ENCODE data around the gene BOLA1. TPM values are rescaled to one million over a fixed set of nuclear protein-coding genes. Genes with fewer than 3 reads are reported as not detected.
"Not testable (repeated sequence)": the region's sequence is repeated elsewhere in the genome, so short reads cannot be mapped to it uniquely, and the experiment has no call there.

Gene BOLA1, protein sequence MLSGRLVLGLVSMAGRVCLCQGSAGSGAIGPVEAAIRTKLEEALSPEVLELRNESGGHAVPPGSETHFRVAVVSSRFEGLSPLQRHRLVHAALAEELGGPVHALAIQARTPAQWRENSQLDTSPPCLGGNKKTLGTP
- 36.7 TPM for total RNA-seq

DNA sequence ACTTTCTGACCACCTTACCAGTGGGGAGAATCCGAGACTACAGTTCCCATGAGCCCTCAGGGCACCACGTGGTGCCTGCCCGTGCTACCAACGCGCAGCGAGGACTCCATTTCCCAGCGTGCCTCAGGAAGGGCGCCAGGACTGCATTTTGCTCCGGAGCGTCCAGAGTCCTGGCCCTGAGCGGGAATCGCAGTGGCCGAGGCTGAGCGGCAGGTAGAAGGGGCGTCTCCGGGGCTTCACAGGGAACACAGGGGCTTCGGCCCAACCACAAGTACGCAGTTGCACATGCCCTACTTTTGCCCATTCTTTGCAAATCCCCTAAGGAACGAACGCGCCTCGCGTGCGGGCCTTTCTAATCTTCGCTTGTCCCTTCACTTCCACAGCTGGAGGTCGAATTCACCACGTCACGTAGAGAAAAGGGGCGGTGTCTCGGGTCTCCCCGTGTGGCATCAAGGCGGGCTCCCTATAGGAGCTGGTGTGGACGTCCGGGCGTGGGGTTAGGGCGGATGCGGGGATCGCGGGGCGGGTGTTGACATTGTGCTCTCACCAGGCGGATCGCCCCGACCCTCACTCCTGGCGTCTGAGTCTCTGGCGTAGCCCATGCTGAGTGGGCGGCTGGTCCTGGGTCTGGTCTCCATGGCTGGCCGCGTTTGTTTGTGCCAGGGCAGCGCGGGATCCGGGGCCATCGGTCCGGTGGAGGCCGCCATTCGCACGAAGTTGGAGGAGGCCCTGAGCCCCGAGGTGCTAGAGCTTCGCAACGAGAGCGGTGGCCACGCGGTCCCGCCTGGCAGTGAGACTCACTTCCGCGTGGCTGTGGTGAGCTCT, at the start of gene BOLA1:
BOLA1 (plus strand) TSS at position 109 of the 825 bp plus-strand sequence; CDS start at position 601, 492 bp downstream.
- H3K27me3 ChIP-seq, result no peaks in the 10 kb centered on the region
- H3K36me3 ChIP-seq, result peaks cover 0 to 4% of the 10 kb centered on the region in 2 donors
- H3K4me3 ChIP-seq, result peak within 1 kb of the TSS; percentile 66 to 70
- intact Hi-C loops (cut with DNase I), result loop anchor here (1.0 to 2.0 kb wide), 3 partner anchors 11 to 28 kb away; partner anchors contain the start of genes SF3B4 and SV2A
- DNase-seq (ENCODE audit: low spot score in 2 of 2), result peak; percentile 75 to 96
- peaks cover 0 to 5% of the 10 kb centered on the region in 2 donors for H3K4me1 ChIP-seq
- H3K9me3 ChIP-seq, result no peaks in the 10 kb centered on the region
- peak within 1 kb of the TSS; percentile 87 to 90 for H3K27ac ChIP-seq
- TF ChIP-seq, protein P1, sequence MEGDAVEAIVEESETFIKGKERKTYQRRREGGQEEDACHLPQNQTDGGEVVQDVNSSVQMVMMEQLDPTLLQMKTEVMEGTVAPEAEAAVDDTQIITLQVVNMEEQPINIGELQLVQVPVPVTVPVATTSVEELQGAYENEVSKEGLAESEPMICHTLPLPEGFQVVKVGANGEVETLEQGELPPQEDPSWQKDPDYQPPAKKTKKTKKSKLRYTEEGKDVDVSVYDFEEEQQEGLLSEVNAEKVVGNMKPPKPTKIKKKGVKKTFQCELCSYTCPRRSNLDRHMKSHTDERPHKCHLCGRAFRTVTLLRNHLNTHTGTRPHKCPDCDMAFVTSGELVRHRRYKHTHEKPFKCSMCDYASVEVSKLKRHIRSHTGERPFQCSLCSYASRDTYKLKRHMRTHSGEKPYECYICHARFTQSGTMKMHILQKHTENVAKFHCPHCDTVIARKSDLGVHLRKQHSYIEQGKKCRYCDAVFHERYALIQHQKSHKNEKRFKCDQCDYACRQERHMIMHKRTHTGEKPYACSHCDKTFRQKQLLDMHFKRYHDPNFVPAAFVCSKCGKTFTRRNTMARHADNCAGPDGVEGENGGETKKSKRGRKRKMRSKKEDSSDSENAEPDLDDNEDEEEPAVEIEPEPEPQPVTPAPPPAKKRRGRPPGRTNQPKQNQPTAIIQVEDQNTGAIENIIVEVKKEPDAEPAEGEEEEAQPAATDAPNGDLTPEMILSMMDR (IDR thresholded peaks at IDR 0.05), result no peak

DNA sequence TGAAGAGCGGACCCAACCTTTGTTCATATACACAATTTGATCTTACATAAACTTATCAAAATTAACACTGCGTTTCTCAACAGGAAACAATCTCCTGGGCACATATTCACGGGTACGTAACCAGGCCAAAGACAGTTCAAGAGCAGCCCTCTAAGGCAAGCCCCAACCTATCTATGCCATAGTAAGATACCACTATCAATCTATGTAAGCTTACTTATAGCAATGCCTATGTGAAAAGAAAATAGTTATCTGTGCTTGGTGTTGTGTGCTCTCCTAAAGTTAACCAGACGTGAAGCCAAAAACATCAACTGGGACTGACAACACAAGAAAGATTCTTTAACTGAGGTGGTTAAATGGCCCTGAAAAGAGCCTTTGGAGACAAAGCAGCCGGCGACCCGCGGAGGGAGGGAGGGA, 49.4 kb upstream of the BOLA1 start:
- H3K4me1 ChIP-seq, result peaks cover 4 to 19% of the 10 kb centered on the region in 2 donors
- intact Hi-C loops (cut with DNase I), result no loop called here
- H3K36me3 ChIP-seq, result no peaks in the 10 kb centered on the region
- H3K9me3 ChIP-seq, result no peaks in the 10 kb centered on the region
- no peaks in the 10 kb centered on the region for H3K27me3 ChIP-seq
- TF ChIP-seq, protein P1 (IDR thresholded peaks at IDR 0.05), result no peak
- H3K4me3 ChIP-seq, result peak overlapping the region; percentile 62 to 71
- DNase-seq (ENCODE audit: low spot score in 2 of 2), result peak in 1 of 2 donors; percentile 44
- H3K27ac ChIP-seq, result peak overlapping the region; percentile 83 to 86

DNA sequence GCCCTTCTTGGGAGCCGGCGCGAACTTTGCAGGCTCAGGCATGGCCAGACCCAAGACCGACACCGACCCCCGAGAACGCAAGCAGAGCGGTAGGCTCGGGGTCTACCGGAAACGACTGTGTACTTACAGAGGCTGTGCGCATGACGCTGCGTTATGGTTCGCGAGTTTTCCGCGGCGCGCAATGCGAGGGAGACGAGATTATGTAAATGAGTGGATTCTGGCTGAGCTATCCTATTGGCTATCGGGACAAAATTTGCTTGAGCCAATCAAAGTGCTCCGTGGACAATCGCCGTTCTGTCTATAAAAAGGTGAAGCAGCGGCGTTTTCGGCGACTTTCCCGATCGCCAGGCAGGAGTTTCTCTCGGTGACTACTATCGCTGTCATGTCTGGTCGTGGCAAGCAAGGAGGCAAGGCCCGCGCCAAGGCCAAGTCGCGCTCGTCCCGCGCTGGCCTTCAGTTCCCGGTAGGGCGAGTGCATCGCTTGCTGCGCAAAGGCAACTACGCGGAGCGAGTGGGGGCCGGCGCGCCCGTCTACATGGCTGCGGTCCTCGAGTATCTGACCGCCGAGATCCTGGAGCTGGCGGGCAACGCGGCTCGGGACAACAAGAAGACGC, 48.5 kb upstream of the BOLA1 start:
- DNase-seq (ENCODE audit: low spot score in 2 of 2); H3K27me3 ChIP-seq; H3K4me3 ChIP-seq; H3K27ac ChIP-seq; intact Hi-C loops (cut with DNase I); H3K9me3 ChIP-seq; H3K36me3 ChIP-seq: not testable (repeated sequence)
- peaks cover 4 to 14% of the 10 kb centered on the region in 2 donors for H3K4me1 ChIP-seq

DNA sequence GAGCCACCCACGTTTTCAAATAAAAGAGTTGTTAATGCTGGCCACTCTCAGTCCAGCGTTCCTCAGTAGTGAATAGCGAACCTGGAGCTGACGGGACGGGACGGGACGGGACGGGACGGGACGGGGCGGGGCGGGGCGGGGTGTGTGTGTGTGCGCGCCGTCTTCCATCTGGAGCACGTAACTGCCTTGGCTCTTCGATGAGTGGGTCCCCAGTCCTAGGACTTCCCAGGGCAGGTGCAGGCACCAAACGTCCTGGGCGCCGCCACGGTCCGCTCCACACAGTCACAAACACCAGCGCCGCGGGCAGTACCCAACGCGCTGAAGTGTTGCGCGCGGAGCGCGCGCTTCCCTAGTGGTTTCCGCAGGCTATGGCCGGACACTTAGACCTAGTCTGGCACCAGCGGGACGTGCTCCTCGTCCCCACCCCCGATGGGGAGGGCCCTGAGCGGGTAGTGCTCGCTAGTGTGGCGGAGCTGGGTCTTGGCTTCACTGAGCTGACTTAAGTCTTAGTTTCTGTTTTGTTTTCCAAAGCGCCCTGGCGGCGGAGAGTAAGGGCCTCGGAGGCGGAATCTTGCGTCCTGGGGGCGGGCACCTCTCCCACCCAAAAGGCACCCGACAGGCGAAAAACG, 47.7 kb upstream of the BOLA1 start:
- DNase-seq (ENCODE audit: low spot score in 2 of 2); H3K9me3 ChIP-seq; H3K4me3 ChIP-seq; H3K36me3 ChIP-seq; H3K27me3 ChIP-seq; intact Hi-C loops (cut with DNase I); H3K27ac ChIP-seq: not testable (repeated sequence)
- peaks cover 4 to 14% of the 10 kb centered on the region in 2 donors for H3K4me1 ChIP-seq

DNA sequence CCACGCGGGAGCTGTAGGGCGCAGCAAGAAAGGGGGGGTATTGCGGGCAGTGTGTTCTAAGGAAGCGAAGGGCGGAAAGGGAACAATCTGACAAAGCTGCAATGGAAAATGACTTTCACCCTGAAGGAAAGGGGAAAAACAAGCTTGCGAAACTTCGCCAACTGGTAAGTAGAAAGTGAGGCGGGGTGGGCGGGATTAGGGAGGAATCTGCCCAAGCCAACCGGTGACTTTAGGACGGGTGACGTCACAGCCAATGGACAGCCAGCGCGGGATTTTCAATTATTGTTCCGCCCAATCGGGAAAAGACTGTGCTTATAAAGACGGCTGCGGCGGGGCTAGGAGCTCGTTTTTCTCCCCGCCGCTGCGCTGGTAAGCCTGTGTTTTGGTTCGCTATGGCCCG, 47.1 kb upstream of the BOLA1 start:
- H3K27ac ChIP-seq; intact Hi-C loops (cut with DNase I): not testable (repeated sequence)

DNA sequence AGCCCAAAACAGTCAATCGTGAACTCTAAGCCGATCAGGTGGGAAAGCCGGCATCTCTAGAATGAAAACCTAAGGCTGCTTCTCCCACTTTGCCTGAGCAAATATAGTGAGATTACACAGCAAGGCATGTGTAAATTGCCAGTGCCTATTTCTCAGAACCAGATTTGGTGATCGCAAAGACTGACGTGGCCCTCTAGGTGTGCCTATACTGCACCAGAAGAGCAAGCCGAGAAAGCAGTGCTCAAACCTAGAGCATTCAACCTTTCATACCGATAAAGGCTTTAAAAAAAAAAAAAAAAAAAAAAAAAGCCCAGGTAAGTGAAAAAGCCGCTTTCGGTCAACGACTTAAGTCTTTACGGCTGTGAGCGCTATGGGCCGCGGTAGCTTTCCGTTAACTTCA, 39.1 kb upstream of the BOLA1 start:
- H3K9me3 ChIP-seq; H3K4me1 ChIP-seq; H3K27me3 ChIP-seq; intact Hi-C loops (cut with DNase I); H3K4me3 ChIP-seq; DNase-seq (ENCODE audit: low spot score in 2 of 2); H3K36me3 ChIP-seq; H3K27ac ChIP-seq: not testable (repeated sequence)

More for the DNA sequence above, 47.1 kb upstream of the BOLA1 start:
- not testable (repeated sequence) for H3K27me3 ChIP-seq; H3K36me3 ChIP-seq; DNase-seq (ENCODE audit: low spot score in 2 of 2); H3K4me3 ChIP-seq; H3K9me3 ChIP-seq
- H3K4me1 ChIP-seq, result peaks cover 4 to 14% of the 10 kb centered on the region in 2 donors

DNA sequence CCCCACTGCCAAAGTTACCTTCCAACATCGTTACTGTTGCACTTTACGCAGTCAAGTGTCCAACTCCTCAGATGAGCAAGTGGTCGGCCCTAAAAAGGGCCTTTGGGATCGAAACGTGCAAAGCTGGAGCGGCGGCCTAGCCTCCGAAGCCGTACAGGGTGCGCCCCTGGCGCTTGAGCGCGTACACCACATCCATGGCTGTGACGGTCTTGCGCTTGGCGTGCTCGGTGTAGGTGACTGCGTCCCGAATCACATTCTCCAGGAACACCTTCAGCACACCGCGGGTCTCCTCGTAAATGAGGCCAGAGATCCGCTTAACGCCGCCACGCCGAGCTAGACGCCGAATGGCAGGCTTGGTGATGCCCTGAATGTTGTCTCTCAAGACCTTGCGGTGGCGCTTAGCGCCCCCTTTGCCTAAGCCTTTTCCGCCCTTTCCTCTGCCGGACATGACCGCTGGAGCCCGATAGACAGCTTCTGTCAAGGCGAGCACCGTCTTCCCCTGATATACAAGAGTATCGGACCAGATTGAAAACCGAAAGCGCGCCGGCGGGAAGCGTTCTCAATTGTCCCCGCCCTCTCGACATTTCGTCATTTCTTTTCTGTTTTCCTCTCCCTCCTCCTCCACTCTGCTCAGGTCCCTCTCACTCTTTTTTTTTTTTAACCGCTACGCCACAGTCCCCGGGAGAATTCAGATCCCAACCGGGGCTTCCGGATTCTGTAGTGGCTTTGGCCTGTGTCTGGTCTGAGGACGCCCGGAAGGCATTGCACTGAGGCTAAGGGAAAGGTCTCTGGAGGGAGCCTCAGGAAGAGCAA, 38.5 kb upstream of the BOLA1 start:
- H3K9me3 ChIP-seq; intact Hi-C loops (cut with DNase I): not testable (repeated sequence)

DNA sequence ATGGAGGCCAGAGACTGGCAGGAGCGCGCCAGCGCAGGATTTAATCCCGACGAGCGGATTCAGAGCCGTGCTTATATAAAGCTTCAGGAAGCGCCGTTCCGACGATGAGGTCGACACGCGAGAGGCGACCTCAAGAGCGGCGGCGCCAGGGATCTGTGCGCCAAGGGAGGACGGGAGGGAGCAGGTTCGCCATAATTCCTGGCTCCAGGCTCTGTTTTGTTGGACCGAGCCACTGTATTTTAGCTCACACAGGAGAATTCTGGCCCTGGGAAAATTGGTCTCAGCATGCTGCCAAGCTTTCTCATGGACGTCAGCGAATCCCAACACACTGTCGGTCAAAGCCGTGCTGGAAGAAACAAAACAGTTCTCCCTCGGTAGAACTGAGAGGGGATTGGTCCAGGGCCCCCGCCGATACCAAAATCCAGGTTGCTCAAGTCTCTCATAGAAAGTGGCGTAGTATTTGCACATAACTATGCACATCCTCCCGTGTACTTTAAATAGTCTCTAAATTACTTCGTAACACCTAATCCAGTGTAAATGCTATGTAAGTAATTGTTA, 37.8 kb upstream of the BOLA1 start:
- H3K4me1 ChIP-seq; H3K36me3 ChIP-seq; H3K9me3 ChIP-seq; intact Hi-C loops (cut with DNase I); H3K4me3 ChIP-seq; H3K27ac ChIP-seq; H3K27me3 ChIP-seq; DNase-seq (ENCODE audit: low spot score in 2 of 2): not testable (repeated sequence)

More for the DNA sequence above, 38.5 kb upstream of the BOLA1 start:
- H3K36me3 ChIP-seq; H3K4me3 ChIP-seq; H3K4me1 ChIP-seq; DNase-seq (ENCODE audit: low spot score in 2 of 2); H3K27ac ChIP-seq; H3K27me3 ChIP-seq: not testable (repeated sequence)

DNA sequence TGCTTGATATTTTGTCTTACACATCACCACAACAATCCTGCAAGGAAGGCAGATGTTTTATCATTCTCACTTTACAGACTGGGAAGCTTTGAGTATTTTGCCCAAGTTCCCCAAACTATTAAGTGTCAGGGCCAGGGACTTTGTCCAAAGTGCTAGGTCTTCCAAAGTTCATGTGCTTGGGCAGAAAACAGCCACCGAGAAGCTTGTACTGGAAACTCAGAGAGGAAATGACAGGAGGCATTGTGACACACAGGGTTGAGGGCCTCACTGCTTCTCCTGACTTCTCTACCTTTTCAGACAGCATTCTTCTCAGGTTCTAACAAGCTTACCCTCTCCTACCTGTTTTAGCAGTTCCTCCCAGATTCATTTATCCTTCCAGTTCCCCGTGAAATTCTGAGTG, 32.5 kb upstream of the BOLA1 start:
- H3K27ac ChIP-seq; H3K36me3 ChIP-seq; H3K4me1 ChIP-seq; H3K9me3 ChIP-seq; intact Hi-C loops (cut with DNase I); H3K4me3 ChIP-seq; DNase-seq (ENCODE audit: low spot score in 2 of 2); H3K27me3 ChIP-seq: not testable (repeated sequence)

DNA sequence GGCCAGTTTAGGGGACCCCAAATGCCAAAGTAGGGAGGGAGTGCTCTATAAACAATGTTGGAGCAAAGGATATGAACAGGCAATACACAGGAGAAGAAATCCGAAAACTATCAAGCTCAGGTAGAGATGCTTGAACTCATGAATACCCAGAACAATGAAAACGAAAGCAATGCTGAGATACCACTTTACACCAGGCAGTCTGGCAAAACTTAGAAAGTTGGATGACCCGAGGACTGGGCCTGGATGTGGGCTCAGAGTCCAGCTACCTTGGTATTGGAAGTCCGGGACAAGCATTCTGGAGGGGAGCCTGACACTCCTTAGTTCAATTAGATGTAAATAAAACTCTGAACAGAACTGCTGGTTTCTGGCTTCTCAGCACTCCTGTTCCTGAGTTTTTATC, 26.3 kb upstream of the BOLA1 start:
- H3K27ac ChIP-seq; H3K4me1 ChIP-seq; H3K4me3 ChIP-seq; H3K9me3 ChIP-seq; DNase-seq (ENCODE audit: low spot score in 2 of 2); intact Hi-C loops (cut with DNase I); H3K36me3 ChIP-seq; H3K27me3 ChIP-seq: not testable (repeated sequence)

All from ascending aorta (tissue), 2 donors.